MM.1S (cell line): ENCODE data around the gene NCSTN.
A peak's percentile ranks its signal among the peaks of the same experiment; 100 is the strongest.

ENCODE experiments used
- DNase-seq: peaks from one replicate; pipeline ENCODE4 v3.0.0-alpha.2; 2015
- H2AFZ ChIP-seq: fragments of 300-600 bp; sonication (generic); 2 replicates; pipeline ENCODE4 v1.6.0; 2016; ENCODE audit warnings: antibody characterized with exemption, low read length
- H3F3A ChIP-seq: fragments of 300-600 bp; sonication (generic); 2 replicates; pipeline ENCODE4 v1.6.1; 2016; ENCODE audit warnings: mild to moderate bottlenecking, antibody characterized with exemption, low read length, moderate library complexity, mixed read lengths; ENCODE audit not compliant: insufficient read depth
- H3K27ac ChIP-seq: fragments of 300-600 bp; sonication (generic); 2 replicates; pipeline ENCODE4 v1.5.1; 2016; ENCODE audit warnings: mild to moderate bottlenecking, low read length
- H3K27me3 ChIP-seq: fragments of 300-600 bp; sonication (generic); replicated peaks from 2 replicates; pipeline ENCODE4 v1.6.0; 2016; ENCODE audit warnings: low read length; ENCODE audit not compliant: insufficient read depth
- H3K36me3 ChIP-seq: fragments of 300-600 bp; sonication (generic); replicated peaks from 2 replicates; pipeline ENCODE4 v1.6.1; 2016; ENCODE audit warnings: mild to moderate bottlenecking, low read length, mixed read lengths; ENCODE audit not compliant: insufficient read depth
- H3K4me1 ChIP-seq: fragments of 300-600 bp; sonication (generic); 2 replicates; pipeline ENCODE4 v1.6.1; 2016; ENCODE audit warnings: low read length, mixed read lengths
- H3K4me2 ChIP-seq: fragments of 300-600 bp; sonication (generic); 2 replicates; pipeline ENCODE4 v1.6.0; 2016; ENCODE audit warnings: low read depth, low read length
- H3K4me3 ChIP-seq: fragments of 300-600 bp; sonication (generic); 2 replicates; pipeline ENCODE4 v1.5.1; 2016; ENCODE audit warnings: low read length, mixed read lengths
- H3K79me2 ChIP-seq: fragments of 300-600 bp; sonication (generic); 2 replicates; pipeline ENCODE4 v1.6.1; 2016; ENCODE audit warnings: mixed run types, low read length, mixed read lengths
- H3K9ac ChIP-seq: fragments of 300-600 bp; sonication (generic); 2 replicates; pipeline ENCODE4 v1.6.1; 2016; ENCODE audit warnings: low read length, mixed read lengths
- H3K9me2 ChIP-seq: fragments of 300-600 bp; sonication (generic); replicated peaks from 2 replicates; pipeline ENCODE4 v1.6.1; 2016; ENCODE audit warnings: mild to moderate bottlenecking, low read length, mixed read lengths; ENCODE audit not compliant: insufficient read depth
- H3K9me3 ChIP-seq: fragments of 300-600 bp; sonication (generic); replicated peaks from 2 replicates; pipeline ENCODE4 v1.6.1; 2016; ENCODE audit warnings: mild to moderate bottlenecking, low read length, mixed read lengths; ENCODE audit not compliant: insufficient read depth
- H4K20me1 ChIP-seq: fragments of 300-600 bp; sonication (generic); 2 replicates; pipeline ENCODE4 v1.6.1; 2016; ENCODE audit warnings: mild to moderate bottlenecking, low read length, moderate library complexity, mixed read lengths; ENCODE audit not compliant: insufficient read depth
- EZH2 ChIP-seq: fragments of 300-600 bp; sonication (generic); optimal IDR thresholded peaks from 2 replicates; pipeline ENCODE3; 2017; ENCODE audit warnings: low read depth, mild to moderate bottlenecking, antibody characterized with exemption, low read length, mixed read lengths
- EZH2phosphoT487 ChIP-seq: fragments of 300-600 bp; sonication (generic); IDR thresholded peaks from 2 replicates; pipeline ENCODE4 v1.6.1; 2018; ENCODE audit warnings: antibody characterized with exemption, low read length
- TF ChIP-seq, protein P1 (sequence below): fragments of 300-600 bp; sonication (generic); IDR thresholded peaks from 2 replicates; pipeline ENCODE4 v1.5.1; 2016; ENCODE audit warnings: antibody characterized with exemption, low read length, mixed read lengths

Gene NCSTN

DNA sequence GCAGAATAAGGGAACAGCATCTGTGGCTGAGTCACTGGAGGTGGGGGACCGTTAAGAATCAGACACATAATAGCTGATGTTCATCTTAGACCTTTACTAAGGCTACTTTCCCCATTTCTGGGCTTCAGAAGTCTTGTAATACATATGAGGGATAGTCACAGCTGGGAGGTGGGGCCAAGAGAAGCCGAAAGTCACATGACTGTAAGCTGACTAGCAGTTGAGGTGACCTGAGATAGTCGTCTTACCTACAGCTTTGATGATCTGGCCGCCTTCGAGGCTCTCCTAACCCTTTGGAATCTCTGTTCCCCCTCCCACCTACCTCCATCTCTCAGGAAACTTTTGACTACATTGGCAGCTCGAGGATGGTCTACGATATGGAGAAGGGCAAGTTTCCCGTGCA, 9.4 kb downstream of the NCSTN start:
- no peaks in the 10 kb centered on the region for H3K79me2 ChIP-seq
- no peak overlapping the region for H3K4me2 ChIP-seq
- H3K36me3 ChIP-seq: peaks cover 9% of the 10 kb centered on the region; the same call in 1 of the 2 replicates
- no peak overlapping the region for H3K9ac ChIP-seq
- no peak overlapping the region for H2AFZ ChIP-seq
- H3F3A ChIP-seq: no peaks in the 10 kb centered on the region
- no peak for DNase-seq
- H3K4me1 ChIP-seq: no peaks in the 10 kb centered on the region
- no peaks in the 10 kb centered on the region for H3K9me3 ChIP-seq
- no peaks in the 10 kb centered on the region for H4K20me1 ChIP-seq
- H3K27me3 ChIP-seq: no peaks in the 10 kb centered on the region
- TF ChIP-seq EZH2phosphoT487 (no peak), EZH2 (no peak)
- TF ChIP-seq, protein P1, sequence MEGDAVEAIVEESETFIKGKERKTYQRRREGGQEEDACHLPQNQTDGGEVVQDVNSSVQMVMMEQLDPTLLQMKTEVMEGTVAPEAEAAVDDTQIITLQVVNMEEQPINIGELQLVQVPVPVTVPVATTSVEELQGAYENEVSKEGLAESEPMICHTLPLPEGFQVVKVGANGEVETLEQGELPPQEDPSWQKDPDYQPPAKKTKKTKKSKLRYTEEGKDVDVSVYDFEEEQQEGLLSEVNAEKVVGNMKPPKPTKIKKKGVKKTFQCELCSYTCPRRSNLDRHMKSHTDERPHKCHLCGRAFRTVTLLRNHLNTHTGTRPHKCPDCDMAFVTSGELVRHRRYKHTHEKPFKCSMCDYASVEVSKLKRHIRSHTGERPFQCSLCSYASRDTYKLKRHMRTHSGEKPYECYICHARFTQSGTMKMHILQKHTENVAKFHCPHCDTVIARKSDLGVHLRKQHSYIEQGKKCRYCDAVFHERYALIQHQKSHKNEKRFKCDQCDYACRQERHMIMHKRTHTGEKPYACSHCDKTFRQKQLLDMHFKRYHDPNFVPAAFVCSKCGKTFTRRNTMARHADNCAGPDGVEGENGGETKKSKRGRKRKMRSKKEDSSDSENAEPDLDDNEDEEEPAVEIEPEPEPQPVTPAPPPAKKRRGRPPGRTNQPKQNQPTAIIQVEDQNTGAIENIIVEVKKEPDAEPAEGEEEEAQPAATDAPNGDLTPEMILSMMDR: no peak
- no peak overlapping the region for H3K4me3 ChIP-seq
- no peak overlapping the region for H3K27ac ChIP-seq
- no peaks in the 10 kb centered on the region for H3K9me2 ChIP-seq

DNA sequence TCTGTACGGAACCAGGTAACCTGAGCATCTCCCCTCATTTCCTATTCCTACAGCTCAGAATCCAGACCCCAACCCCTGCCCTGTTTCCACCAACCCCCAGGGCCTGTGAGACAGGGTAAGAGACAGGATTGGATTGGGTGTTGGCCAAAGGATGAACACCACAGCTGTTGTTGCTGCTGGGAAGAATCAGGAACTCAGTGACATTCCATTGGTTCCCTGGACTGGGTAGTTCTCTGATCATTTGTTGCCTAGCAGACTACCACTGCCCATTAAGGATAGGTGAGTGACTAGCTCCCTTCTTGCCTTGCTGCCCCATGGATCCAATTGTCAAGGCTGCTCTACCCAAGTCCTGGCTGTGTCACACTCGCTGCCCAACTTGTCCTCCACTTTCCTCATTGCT, 10.0 kb downstream of the NCSTN start:
- H3K36me3 ChIP-seq: peaks cover 9% of the 10 kb centered on the region
- no peak overlapping the region for H2AFZ ChIP-seq
- no peaks in the 10 kb centered on the region for H3F3A ChIP-seq
- no peaks in the 10 kb centered on the region for H3K79me2 ChIP-seq
- TF ChIP-seq, protein P1: no peak
- no peak overlapping the region for H3K4me2 ChIP-seq
- H3K27ac ChIP-seq: no peak overlapping the region
- no peaks in the 10 kb centered on the region for H3K9me2 ChIP-seq
- H4K20me1 ChIP-seq: no peaks in the 10 kb centered on the region
- H3K9me3 ChIP-seq: no peaks in the 10 kb centered on the region
- no peak for DNase-seq
- no peaks in the 10 kb centered on the region for H3K4me1 ChIP-seq
- H3K4me3 ChIP-seq: no peak overlapping the region
- no peak overlapping the region for H3K9ac ChIP-seq
- H3K27me3 ChIP-seq: no peaks in the 10 kb centered on the region

DNA sequence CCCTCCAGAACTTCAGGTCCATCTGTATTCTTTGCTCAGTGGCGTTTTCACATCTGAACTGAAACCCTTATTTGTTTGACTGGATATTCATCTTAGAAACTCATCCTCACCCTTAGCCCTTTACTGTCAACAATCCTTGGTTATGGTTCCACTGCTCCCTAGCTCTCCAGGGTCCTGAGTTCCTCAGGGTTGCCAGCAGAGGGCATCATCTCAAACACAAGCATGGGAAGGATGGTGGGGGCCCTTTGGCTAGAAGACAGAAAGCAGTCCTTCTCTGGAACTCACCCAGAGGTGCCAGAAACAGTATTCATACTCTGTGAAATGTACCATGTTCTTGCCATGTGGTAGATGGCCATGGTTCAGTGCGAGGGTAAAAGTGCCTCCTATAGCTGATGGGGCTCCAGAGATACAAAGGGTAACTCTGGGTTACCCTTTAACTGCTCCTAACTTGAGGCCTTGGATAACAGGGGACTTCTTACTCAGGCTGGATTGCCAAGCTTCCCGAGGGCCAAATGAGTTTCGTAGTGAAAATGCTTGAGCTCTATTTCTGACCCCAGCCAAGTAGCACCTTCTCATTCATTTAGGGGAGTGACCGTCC, 11.3 kb downstream of the NCSTN start:
- H3K4me3 ChIP-seq: no peak overlapping the region
- no peak overlapping the region for H3K27ac ChIP-seq
- no peaks in the 10 kb centered on the region for H3F3A ChIP-seq
- H3K79me2 ChIP-seq: no peaks in the 10 kb centered on the region
- H3K27me3 ChIP-seq: no peaks in the 10 kb centered on the region
- H2AFZ ChIP-seq: no peak overlapping the region
- peak; percentile 35 for DNase-seq
- no peak overlapping the region for H3K9ac ChIP-seq
- TF ChIP-seq EZH2phosphoT487 (no peak), EZH2 (no peak)
- TF ChIP-seq, protein P1: peak; percentile 73
- no peak overlapping the region for H3K4me2 ChIP-seq
- peaks cover 9% of the 10 kb centered on the region for H3K36me3 ChIP-seq
- H3K9me3 ChIP-seq: no peaks in the 10 kb centered on the region
- no peaks in the 10 kb centered on the region for H4K20me1 ChIP-seq
- no peaks in the 10 kb centered on the region for H3K9me2 ChIP-seq
- H3K4me1 ChIP-seq: no peaks in the 10 kb centered on the region
